Neural cell (in vitro differentiated cells): ENCODE data around the gene HDLBP. TPM values are rescaled to one million over a fixed set of nuclear protein-coding genes. Genes with fewer than 3 reads are reported as not detected.

Experiments
- H2AFZ ChIP-seq: fragments of 200-600, 300-800 bp; sonication (generic), shearing (Covaris generic); 2 replicates; pipeline ENCODE4 v1.6.0; 2014; ENCODE audit warnings: low read depth, mild to moderate bottlenecking, antibody characterized with exemption, low read length, moderate library complexity
- H3F3A ChIP-seq: fragments of 200-600 bp; shearing (Covaris generic); 2 replicates; pipeline ENCODE4 v1.6.1; 2016; ENCODE audit warnings: mild to moderate bottlenecking, moderate library complexity, mixed read lengths, antibody characterized with exemption, low read length; ENCODE audit not compliant: insufficient read depth, poor library complexity, severe bottlenecking
- H3K27ac ChIP-seq: fragments of 200-600, 300-800 bp; sonication (generic), shearing (Covaris generic); 2 replicates; pipeline ENCODE4 v1.5.1; 2014; ENCODE audit warnings: mild to moderate bottlenecking, low read length, moderate library complexity
- H3K27me3 ChIP-seq: fragments of 300-800, 200-600 bp; sonication (generic), shearing (Covaris generic); 2 replicates; pipeline ENCODE4 v1.6.0; 2014; ENCODE audit warnings: mild to moderate bottlenecking, low read depth, low read length, moderate library complexity; ENCODE audit not compliant: insufficient read depth
- H3K36me3 ChIP-seq: fragments of 300-800, 200-600 bp; sonication (generic), shearing (Covaris generic); 2 replicates; pipeline ENCODE4 v1.5.1; 2014; ENCODE audit warnings: mild to moderate bottlenecking, antibody characterized with exemption, low read length, moderate library complexity; ENCODE audit not compliant: insufficient read depth
- H3K4me2 ChIP-seq: fragments of 300-800, 200-600 bp; sonication (generic), shearing (Covaris generic); 2 replicates; pipeline ENCODE4 v1.6.0; 2014; ENCODE audit warnings: mild to moderate bottlenecking, low read length
- H3K4me3 ChIP-seq: fragments of 300-800, 200-600 bp; sonication (generic), shearing (Covaris generic); 2 replicates; pipeline ENCODE4 v1.5.1; 2014; ENCODE audit warnings: mild to moderate bottlenecking, low read length, moderate library complexity
- H3K79me2 ChIP-seq: fragments of 200-600 bp; shearing (Covaris generic); replicated peaks from 2 replicates; pipeline ENCODE4 v1.6.0; 2014; ENCODE audit warnings: mild to moderate bottlenecking, low read length, moderate library complexity; ENCODE audit not compliant: insufficient read depth
- H3K9ac ChIP-seq: fragments of 300-800, 200-600 bp; sonication (generic), shearing (Covaris generic); 2 replicates; pipeline ENCODE4 v1.6.1; 2016; ENCODE audit warnings: mild to moderate bottlenecking, low read length, mixed read lengths
- H3K9me2 ChIP-seq: fragments of 200-600 bp; shearing (Covaris generic); 2 replicates; pipeline ENCODE4 v1.6.1; 2016; ENCODE audit warnings: mild to moderate bottlenecking, low read length, mixed read lengths; ENCODE audit not compliant: insufficient read depth
- H3K9me3 ChIP-seq: fragments of 200-600, 300-800 bp; sonication (generic), shearing (Covaris generic); 2 replicates; pipeline ENCODE4 v1.6.1; 2016; ENCODE audit warnings: mild to moderate bottlenecking, mixed run types, low read length, moderate library complexity, mixed read lengths
- H4K20me1 ChIP-seq: fragments of 200-600 bp; shearing (Covaris generic); 2 replicates; pipeline ENCODE4 v1.6.1; 2016; ENCODE audit warnings: mild to moderate bottlenecking, mixed run types; ENCODE audit not compliant: insufficient read depth
- CTCF ChIP-seq: fragments of 450-650 bp; IDR thresholded peaks from 2 replicates; pipeline ENCODE4 v1.5.1; 2014; ENCODE audit warnings: antibody characterized with exemption, mild to moderate bottlenecking, moderate library complexity; ENCODE audit not compliant: poor library complexity, severe bottlenecking
- EP300 ChIP-seq: fragments of 450-650 bp; conservative IDR thresholded peaks from 2 replicates; pipeline ENCODE4 v1.6.1; 2014; ENCODE audit warnings: antibody characterized with exemption, mild to moderate bottlenecking, moderate library complexity; ENCODE audit not compliant: poor library complexity, severe bottlenecking
- EZH2 ChIP-seq: fragments of 200-600, 300-800 bp; shearing (Covaris generic), sonication (generic); IDR thresholded peaks from 2 replicates; pipeline ENCODE4 v1.6.1; 2014; ENCODE audit warnings: antibody characterized with exemption, low read length, borderline replicate concordance, mild to moderate bottlenecking; ENCODE audit not compliant: insufficient read depth, poor library complexity, severe bottlenecking
- MXI1 ChIP-seq: fragments of 450-650 bp; conservative IDR thresholded peaks from 2 replicates; pipeline ENCODE4 v1.6.1; 2014; ENCODE audit warnings: antibody characterized with exemption, mild to moderate bottlenecking; ENCODE audit not compliant: poor library complexity, severe bottlenecking
- POLR2AphosphoS5 ChIP-seq: IDR thresholded peaks from 2 replicates; pipeline ENCODE4 v1.6.1; 2012
- RAD21 ChIP-seq: fragments of 450-650 bp; conservative IDR thresholded peaks from 2 replicates; pipeline ENCODE4 v1.6.1; 2014; ENCODE audit warnings: antibody characterized with exemption, mild to moderate bottlenecking, moderate library complexity
- REST ChIP-seq: IDR thresholded peaks from 2 replicates; pipeline ENCODE4 v1.6.1; 2012; ENCODE audit warnings: borderline replicate concordance
- SMC3 ChIP-seq: fragments of 450-650 bp; conservative IDR thresholded peaks from 2 replicates; pipeline ENCODE4 v1.6.1; 2014; ENCODE audit warnings: antibody characterized with exemption, mild to moderate bottlenecking, moderate library complexity; ENCODE audit not compliant: poor library complexity
- TAF1 ChIP-seq: IDR thresholded peaks from 2 replicates; pipeline ENCODE4 v1.6.1; 2012; ENCODE audit warnings: low read depth
- polyA plus RNA-seq: library from polyadenylated mRNA; depleted of rRNA; stranded (reverse); fragments of >200 nt; gene quantifications from 2 replicates; pipeline ENCODE4 v1.2.3, GENCODE V29; 2014

HDLBP gene
- polyA plus RNA-seq, 1 donor from 2014 or later, result 61.9 TPM

- H3K4me2 ChIP-seq, result no peak overlapping the region
- no peaks in the 10 kb centered on the region for H3K9me3 ChIP-seq
- H3K27ac ChIP-seq, result no peak overlapping the region
- no peak for TF ChIP-seq TAF1
- TF ChIP-seq MXI1, result no peak
- TF ChIP-seq EZH2, result no peak
- TF ChIP-seq EP300, result no peak
- no peaks in the 10 kb centered on the region for H3K9me2 ChIP-seq
- no peak overlapping the region for H3K9ac ChIP-seq
- no peaks in the 10 kb centered on the region for H3K27me3 ChIP-seq
- H2AFZ ChIP-seq, result no peak overlapping the region
- H3F3A ChIP-seq, result no peaks in the 10 kb centered on the region
- no peaks in the 10 kb centered on the region for H4K20me1 ChIP-seq
- no peaks in the 10 kb centered on the region for H3K36me3 ChIP-seq
- H3K4me3 ChIP-seq, result no peak overlapping the region
- no peaks in the 10 kb centered on the region for H3K79me2 ChIP-seq
Measured at GRCh38 chr2:241190291-241190981, 125.0 kb downstream of the HDLBP start.

GRCh38 chr2:241189856-241190201, 125.6 kb downstream of the HDLBP start:
- Histone ChIP-seq H4K20me1 (no peaks in the 10 kb centered on the region), H3K4me2 (no peak overlapping the region), H3K27ac (no peak overlapping the region), H3K9me3 (no peaks in the 10 kb centered on the region), H3K36me3 (no peaks in the 10 kb centered on the region), H2AFZ (no peak overlapping the region), H3K27me3 (no peaks in the 10 kb centered on the region), H3K9ac (no peak overlapping the region), H3F3A (no peaks in the 10 kb centered on the region), H3K4me3 (no peak overlapping the region), H3K79me2 (no peaks in the 10 kb centered on the region), H3K9me2 (no peaks in the 10 kb centered on the region)
- TF ChIP-seq CTCF (no peak), SMC3 (no peak), MXI1 (no peak)

- Histone ChIP-seq H3K27me3 (no peaks in the 10 kb centered on the region), H3K36me3 (no peaks in the 10 kb centered on the region), H3K4me2 (no peak overlapping the region), H3K4me3 (no peak overlapping the region), H3K27ac (no peak overlapping the region), H3K9ac (no peak overlapping the region), H3F3A (no peaks in the 10 kb centered on the region), H3K9me2 (no peaks in the 10 kb centered on the region), H3K9me3 (no peaks in the 10 kb centered on the region), H3K79me2 (no peaks in the 10 kb centered on the region), H2AFZ (no peak overlapping the region), H4K20me1 (no peaks in the 10 kb centered on the region)
- TF ChIP-seq CTCF (no peak), SMC3 (no peak), EP300 (no peak), POLR2AphosphoS5 (no peak), EZH2 (no peak), REST (no peak), MXI1 (no peak), TAF1 (no peak), RAD21 (no peak)
Measured at GRCh38 chr2:241189093-241189855, 126.2 kb downstream of the HDLBP start.
